Gastroesophageal sphincter (tissue), 3 donors: Measurements from ENCODE around the gene POMP.

Experiments used
- CTCF ChIP-seq, 4 experiments: fragments of 200-600 bp in 2 of 4; fragments of 450-650 bp in 2 of 4; sonication (generic) in 1 of 4; IDR thresholded peaks; one replicate each; pipeline ENCODE4 v1.5.1; 2017 to 2019; ENCODE audit warnings: antibody characterized with exemption in 4 of 4, mild to moderate bottlenecking in 2 of 4, moderate library complexity in 2 of 4
- EP300 ChIP-seq: sonication (generic); formaldehyde crosslinking; IDR thresholded peaks from one replicate; pipeline ENCODE4 v1.6.1; 2017; ENCODE audit warnings: antibody characterized with exemption, mild to moderate bottlenecking
- POLR2A ChIP-seq, 2 donors: fragments of 450-650 bp; IDR thresholded peaks; one replicate each; pipeline ENCODE4 v1.6.1; 2017; ENCODE audit warnings: antibody characterized with exemption in 2 of 2, mild to moderate bottlenecking in 2 of 2, moderate library complexity in 1 of 2
- POLR2AphosphoS5 ChIP-seq: sonication (generic); formaldehyde crosslinking; IDR thresholded peaks from one replicate; pipeline ENCODE4 v1.6.1; 2017; ENCODE audit warnings: antibody characterized with exemption

- TF ChIP-seq POLR2AphosphoS5 (no peak), POLR2A (IDR thresholded peaks at IDR 0.05) (no peak), CTCF (IDR thresholded peaks at IDR 0.05) (no peak), EP300 (no peak)
Observed at GRCh38 chr13:28717170-28717569, 58.2 kb downstream of the POMP start.
